Left ventricle myocardium superior (tissue), 1 donor: Measurements from ENCODE around the gene MRM1. TPM values are rescaled to one million over a fixed set of nuclear protein-coding genes. Genes with fewer than 3 reads are reported as not detected.

Source experiments
- ATAC-seq: fragments of 200-7000 bp; cut with Tn5 transposase; one replicate; pipeline ENCODE4 v1.9.1; 2020; ENCODE audit warnings: mild to moderate bottlenecking, moderate library complexity
- DNase-seq: peaks from one replicate; pipeline ENCODE4 v3.0.0-alpha.2; 2020
- intact Hi-C: fragments of 100-400 bp; cut with micrococcal nuclease; formaldehyde crosslinking; loops from one replicate; pipeline ENCODE4 v1.11.0; 2022
- long read RNA-seq: library from polyadenylated mRNA; unstranded; transcript quantifications from one replicate; pipeline ENCODE4 v2.0.0, GENCODE V29; 2021
- total RNA-seq: library from RNA; stranded (reverse); fragmentation: NEBNext Ultra II Directional; extraction: Animal tissue kit (Norgen Biotek cat#: 25700); gene quantifications from one replicate; pipeline ENCODE4 v1.2.1, GENCODE V29; 2021
- donor health status: DM: no; HTN: yes; CAD: no; lungs with severe emphysema.

Gene MRM1
- total RNA-seq, result 9.2 TPM
- long read RNA-seq, partial matches to known transcripts, result 1 of 4 reads
- long read RNA-seq, other reads (novel, unspliced or antisense), result 1 of 4 reads

- intact Hi-C loops, result no loop called here
Measured at GRCh38 chr17:36601303-36602029, at the start of gene MRM1. Gene MRM1 (plus strand): TSS chr17:36601583. CDS start chr17:36601811, 228 bp downstream.

GRCh38 chr17:36553459-36553858, 47.9 kb upstream of the MRM1 start:
- intact Hi-C loops, result no loop called here
- DNase-seq, result no peak
- no peak for ATAC-seq

More at GRCh38 chr17:36601303-36602029, at the start of gene MRM1:
- peak; percentile 97 for ATAC-seq
- peak; percentile 96 for DNase-seq

- intact Hi-C loops, result no loop called here
- no peak for DNase-seq
- ATAC-seq, result no peak
Measured at GRCh38 chr17:36566081-36566480, 35.3 kb upstream of the MRM1 start.

- ATAC-seq, result no peak
- intact Hi-C loops, result no loop called here
- DNase-seq, result no peak
Measured at GRCh38 chr17:36575028-36575427, 26.4 kb upstream of the MRM1 start.

GRCh38 chr17:36576793-36577192, 24.6 kb upstream of the MRM1 start:
- DNase-seq (no peak), ATAC-seq (no peak)
- intact Hi-C loops, result no loop called here

- intact Hi-C loops, result no loop called here
- DNase-seq, result no peak
- no peak for ATAC-seq
Measured at GRCh38 chr17:36578671-36579070, 22.7 kb upstream of the MRM1 start.

GRCh38 chr17:36583787-36584186, 17.6 kb upstream of the MRM1 start:
- ATAC-seq (no peak), DNase-seq (no peak)
- intact Hi-C loops, result no loop called here

- DNase-seq (no peak), ATAC-seq (no peak)
- intact Hi-C loops, result no loop called here
Measured at GRCh38 chr17:36586138-36586537, 15.2 kb upstream of the MRM1 start.

GRCh38 chr17:36590082-36590481, 11.3 kb upstream of the MRM1 start:
- ATAC-seq, result no peak
- no peak for DNase-seq
- intact Hi-C loops, result no loop called here

- intact Hi-C loops, result no loop called here
- ATAC-seq (peak; percentile 98), DNase-seq (peak; percentile 94)
Measured at GRCh38 chr17:36591434-36592315, 9.7 kb upstream of the MRM1 start, which contains the start of gene DHRS11. Gene DHRS11 (plus strand): TSS chr17:36591879. CDS start chr17:36592010, 131 bp downstream.

- DNase-seq (no peak), ATAC-seq (peak; percentile 17)
- intact Hi-C loops, result no loop called here
Measured at GRCh38 chr17:36592316-36592715, 9.1 kb upstream of the MRM1 start.

GRCh38 chr17:36592716-36593321, 8.6 kb upstream of the MRM1 start:
- no peak for DNase-seq
- ATAC-seq, result no peak
- intact Hi-C loops, result no loop called here

GRCh38 chr17:36593656-36594316, 7.6 kb upstream of the MRM1 start:
- intact Hi-C loops, result no loop called here
- DNase-seq, result no peak
- peak; percentile 22 for ATAC-seq

- intact Hi-C loops, result no loop called here
- DNase-seq (no peak), ATAC-seq (no peak)
Measured at GRCh38 chr17:36594626-36595401, 6.6 kb upstream of the MRM1 start.

- no peak for ATAC-seq
- DNase-seq, result no peak
- intact Hi-C loops, result no loop called here
Measured at GRCh38 chr17:36597226-36597625, 4.2 kb upstream of the MRM1 start.

- ATAC-seq (no peak), DNase-seq (no peak)
- intact Hi-C loops, result no loop called here
Measured at GRCh38 chr17:36597866-36598777, 3.3 kb upstream of the MRM1 start.

GRCh38 chr17:36598951-36599401, 2.4 kb upstream of the MRM1 start:
- ATAC-seq (no peak), DNase-seq (no peak)
- intact Hi-C loops, result no loop called here
